Activated CD4-positive, CD25-positive, alpha-beta regulatory T cell treated with anti-CD3 and anti-CD28 coated beads, Interleukin-2, amount 50 U/mL, for 16 hours (primary cell): ENCODE measurements around the gene TSC22D1.

Source experiments
- DNase-seq: peaks from one replicate; pipeline ENCODE4 v3.0.0-alpha.2; 2020; ENCODE audit warnings: low read depth, low spot score

Gene TSC22D1

DNA sequence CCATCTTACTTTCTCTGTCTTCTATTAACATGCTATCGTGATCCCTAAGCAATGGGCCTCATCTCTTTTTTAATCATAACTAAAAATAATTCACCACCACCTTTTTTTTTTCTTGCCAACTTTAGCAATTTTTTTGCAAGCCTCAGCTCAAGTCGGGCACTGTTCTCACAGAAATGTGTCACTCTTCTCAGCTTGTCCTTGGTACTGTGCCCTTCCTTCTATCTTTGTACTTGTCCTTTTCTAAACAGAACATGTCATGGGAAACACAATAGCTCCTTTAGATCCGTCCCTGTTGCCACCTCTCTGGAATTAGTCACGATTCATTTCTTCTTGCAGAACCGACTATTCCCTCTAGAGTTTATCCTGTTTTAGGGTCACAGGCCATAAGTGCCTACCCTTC lies 192.2 kb downstream of the TSC22D1 start:
- no peak for DNase-seq

DNA sequence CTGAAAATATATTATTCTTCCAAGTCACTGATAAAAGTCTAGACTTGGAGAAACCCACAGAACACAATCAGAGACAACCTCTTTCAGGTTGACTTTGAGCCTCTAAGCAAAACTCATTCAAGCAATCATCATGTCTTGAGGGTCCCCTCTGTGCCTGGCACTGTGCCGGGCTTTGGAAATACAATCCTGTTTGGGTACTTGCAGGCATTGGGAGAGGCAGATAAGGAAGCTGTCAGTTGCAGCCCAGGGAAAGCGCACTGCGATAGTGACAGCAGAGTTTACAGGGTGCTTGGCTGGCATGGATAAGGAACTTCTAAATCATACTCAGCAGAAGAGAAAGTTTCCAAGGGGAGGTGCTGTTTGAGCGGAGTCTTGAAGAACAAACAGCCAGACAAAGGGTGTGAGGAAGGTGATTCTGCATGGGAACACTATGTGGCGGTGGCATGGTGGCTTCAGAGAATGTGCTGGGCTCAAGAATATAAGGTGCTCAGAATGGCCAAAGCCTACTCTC lies 193.4 kb downstream of the TSC22D1 start:
- DNase-seq, result no peak
